Smooth muscle cell (in vitro differentiated cells): ENCODE measurements around the gene BPHL. TPM values are rescaled to one million over a fixed set of nuclear protein-coding genes. Genes with fewer than 3 reads are reported as not detected.

ENCODE experiments used
- DNase-seq: peaks from one replicate; lab custom pipeline; 2025; ENCODE audit not compliant: unreplicated experiment; lab: John Stamatoyannopoulos, UW
- H2AFZ ChIP-seq: fragments of 200-600 bp; sonication (generic); 2 replicates; pipeline ENCODE4 v1.6.0; 2016; ENCODE audit warnings: antibody characterized with exemption, low read depth, mild to moderate bottlenecking
- H3F3A ChIP-seq: fragments of 200-600 bp; sonication (generic); 2 replicates; pipeline ENCODE4 v1.6.0; 2017; ENCODE audit warnings: antibody characterized with exemption, low read depth
- H3K27ac ChIP-seq: fragments of 200-600 bp; sonication (generic); 2 replicates; pipeline ENCODE4 v1.5.1; 2016; ENCODE audit warnings: low read depth, mild to moderate bottlenecking
- H3K27me3 ChIP-seq: fragments of 200-600 bp; sonication (generic); 2 replicates; pipeline ENCODE4 v1.6.1; 2016; ENCODE audit warnings: low read depth, mild to moderate bottlenecking
- H3K36me3 ChIP-seq: fragments of 200-600 bp; sonication (generic); 2 replicates; pipeline ENCODE4 v1.5.1; 2016; ENCODE audit warnings: low read depth
- H3K4me1 ChIP-seq: fragments of 200-600 bp; sonication (generic); 2 replicates; pipeline ENCODE4 v1.5.1; 2016; ENCODE audit warnings: low read depth
- H3K4me2 ChIP-seq: fragments of 200-600 bp; sonication (generic); 2 replicates; pipeline ENCODE4 v1.6.0; 2016; ENCODE audit warnings: mild to moderate bottlenecking
- H3K4me3 ChIP-seq: fragments of 200-600 bp; sonication (generic); 2 replicates; pipeline ENCODE4 v1.5.1; 2016; ENCODE audit warnings: mild to moderate bottlenecking
- H3K79me2 ChIP-seq: fragments of 200-600 bp; sonication (generic); 2 replicates; pipeline ENCODE4 v1.6.0; 2016; ENCODE audit warnings: low read depth, mild to moderate bottlenecking
- H3K9ac ChIP-seq: fragments of 200-600 bp; sonication (generic); 2 replicates; pipeline ENCODE4 v1.6.0; 2016; ENCODE audit warnings: low read depth
- H3K9me3 ChIP-seq: fragments of 200-600 bp; sonication (generic); replicated peaks from 2 replicates; pipeline ENCODE4 v1.5.1; 2016; ENCODE audit warnings: low read depth
- H4K20me1 ChIP-seq: fragments of 200-600 bp; sonication (generic); 2 replicates; pipeline ENCODE4 v1.6.0; 2016; ENCODE audit warnings: low read depth
- WGBS: methylation state at CpG from one replicate; pipeline ENCODE4 v1.1.7; 2016; ENCODE audit warnings: low lambda C conversion rate; 5-methylcytosine and 5-hydroxymethylcytosine counted together
- polyA plus RNA-seq: library from polyadenylated mRNA; unstranded; fragments of >200 nt; fragmentation: Nextera tagmentation; extraction: Ambion mirVana; gene quantifications from 2 replicates; pipeline ENCODE4 v1.2.1, GENCODE V29; 2016
- total RNA-seq: library from RNA; depleted of rRNA; stranded (reverse); fragments of >200 nt; gene quantifications from 2 replicates; pipeline ENCODE4 v1.2.3, GENCODE V29; 2014
- TF ChIP-seq, protein P1 (sequence below): fragments of 200-600 bp; sonication (generic); IDR thresholded peaks from 2 replicates; pipeline ENCODE4 v1.5.1; 2017; ENCODE audit warnings: borderline replicate concordance, mild to moderate bottlenecking, antibody characterized with exemption; ENCODE audit not compliant: insufficient read depth, poor library complexity, severe bottlenecking

BPHL gene
- total and polyA plus RNA-seq, 2 experiments from 2014 or later: 21.3 to 43.6 TPM

DNA sequence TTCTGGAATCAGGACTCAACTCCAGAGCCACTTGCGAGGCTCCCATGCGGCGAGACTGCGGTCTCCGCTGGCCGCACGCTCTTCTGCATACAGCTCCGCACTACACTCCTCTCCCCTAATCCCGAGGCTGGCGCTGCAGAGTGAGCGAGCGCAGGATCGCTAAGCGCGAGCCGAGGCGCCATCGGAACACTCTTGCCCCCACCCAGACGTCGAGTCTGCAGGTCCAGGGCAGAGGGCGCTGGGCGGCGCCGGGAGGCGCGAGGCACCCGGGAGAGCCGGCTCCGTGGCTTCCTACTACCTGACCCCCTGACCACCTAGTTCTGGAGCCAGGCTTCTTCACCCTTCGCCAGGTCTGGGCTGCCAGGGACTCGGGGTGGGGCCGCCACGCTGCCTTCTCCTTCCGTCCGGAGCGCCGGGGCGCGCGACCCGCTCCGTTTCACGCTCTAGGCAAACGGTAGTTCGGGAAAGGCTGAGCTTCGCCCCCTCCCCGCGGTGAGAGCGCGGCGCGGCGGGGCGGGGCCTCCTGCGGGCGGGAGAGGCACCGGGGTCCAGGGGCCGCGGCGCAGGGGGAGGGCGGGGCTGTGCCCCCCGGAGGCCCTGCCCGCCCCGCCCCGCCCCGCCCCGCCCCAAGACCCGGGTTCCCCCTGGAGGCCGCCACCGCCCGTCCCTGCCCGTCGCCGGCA is 44.2 kb downstream of the BPHL start:
- TF ChIP-seq, protein P1, sequence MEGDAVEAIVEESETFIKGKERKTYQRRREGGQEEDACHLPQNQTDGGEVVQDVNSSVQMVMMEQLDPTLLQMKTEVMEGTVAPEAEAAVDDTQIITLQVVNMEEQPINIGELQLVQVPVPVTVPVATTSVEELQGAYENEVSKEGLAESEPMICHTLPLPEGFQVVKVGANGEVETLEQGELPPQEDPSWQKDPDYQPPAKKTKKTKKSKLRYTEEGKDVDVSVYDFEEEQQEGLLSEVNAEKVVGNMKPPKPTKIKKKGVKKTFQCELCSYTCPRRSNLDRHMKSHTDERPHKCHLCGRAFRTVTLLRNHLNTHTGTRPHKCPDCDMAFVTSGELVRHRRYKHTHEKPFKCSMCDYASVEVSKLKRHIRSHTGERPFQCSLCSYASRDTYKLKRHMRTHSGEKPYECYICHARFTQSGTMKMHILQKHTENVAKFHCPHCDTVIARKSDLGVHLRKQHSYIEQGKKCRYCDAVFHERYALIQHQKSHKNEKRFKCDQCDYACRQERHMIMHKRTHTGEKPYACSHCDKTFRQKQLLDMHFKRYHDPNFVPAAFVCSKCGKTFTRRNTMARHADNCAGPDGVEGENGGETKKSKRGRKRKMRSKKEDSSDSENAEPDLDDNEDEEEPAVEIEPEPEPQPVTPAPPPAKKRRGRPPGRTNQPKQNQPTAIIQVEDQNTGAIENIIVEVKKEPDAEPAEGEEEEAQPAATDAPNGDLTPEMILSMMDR: no peak
- peak overlapping the region; percentile 98 for H3K27ac ChIP-seq
- H3K4me2 ChIP-seq: peak overlapping the region; percentile 98
- H3K27me3 ChIP-seq: no peaks in the 10 kb centered on the region
- no peaks in the 10 kb centered on the region for H3K9me3 ChIP-seq
- H2AFZ ChIP-seq: peak overlapping the region; percentile 91
- peaks cover 45% of the 10 kb centered on the region for H3F3A ChIP-seq
- DNase-seq: peak; percentile 80
- H4K20me1 ChIP-seq: no peaks in the 10 kb centered on the region
- peak overlapping the region; percentile 67 for H3K4me3 ChIP-seq
- no peaks in the 10 kb centered on the region for H3K36me3 ChIP-seq
- peak overlapping the region; percentile 88 for H3K9ac ChIP-seq
- H3K79me2 ChIP-seq: no peaks in the 10 kb centered on the region
- under 1% methylated on average over 34 of the region's 74 CpGs for WGBS
- H3K4me1 ChIP-seq: peaks cover 54% of the 10 kb centered on the region

GRCh38 chr6:3163248-3163594 is 44.7 kb downstream of the BPHL start:
- H3K4me1 ChIP-seq: peaks cover 54% of the 10 kb centered on the region
- peak overlapping the region; percentile 98 for H3K4me2 ChIP-seq
- no peak overlapping the region for H2AFZ ChIP-seq
- no peaks in the 10 kb centered on the region for H4K20me1 ChIP-seq
- H3K36me3 ChIP-seq: no peaks in the 10 kb centered on the region
- 15% methylated on average over 13 of the region's 13 CpGs for WGBS
- H3K79me2 ChIP-seq: no peaks in the 10 kb centered on the region
- H3K27ac ChIP-seq: peak overlapping the region; percentile 98
- peak overlapping the region; percentile 67 for H3K4me3 ChIP-seq
- no peak for DNase-seq
- no peaks in the 10 kb centered on the region for H3K9me3 ChIP-seq
- TF ChIP-seq, protein P1: no peak
- H3F3A ChIP-seq: peaks cover 45% of the 10 kb centered on the region
- no peaks in the 10 kb centered on the region for H3K27me3 ChIP-seq
- H3K9ac ChIP-seq: no peak overlapping the region

- TF ChIP-seq, protein P1: no peak
- Histone ChIP-seq H3K4me2 (no peak overlapping the region), H3K27ac (peak overlapping the region; percentile 91), H3K9ac (no peak overlapping the region), H2AFZ (no peak overlapping the region), H3K36me3 (no peaks in the 10 kb centered on the region), H3K4me3 (no peak overlapping the region), H3K79me2 (no peaks in the 10 kb centered on the region), H3K9me3 (no peaks in the 10 kb centered on the region), H3K4me1 (peaks cover 46% of the 10 kb centered on the region), H3K27me3 (no peaks in the 10 kb centered on the region), H4K20me1 (no peaks in the 10 kb centered on the region), H3F3A (peaks cover 33% of the 10 kb centered on the region)
- no peak for DNase-seq
- 86% methylated on average over 6 of the region's 6 CpGs for WGBS
These were observed 45.9 kb downstream of the BPHL start for GRCh38 chr6:3164388-3164787.
